K562 (cell line): ENCODE data around the gene PLXNA2. TPM values are rescaled to one million over a fixed set of nuclear protein-coding genes. Genes with fewer than 3 reads are reported as not detected.
A peak's percentile ranks its signal among the peaks of the same experiment; 100 is the strongest.

ENCODE experiments used
- ATAC-seq: fragments of 200-7000 bp; cut with Tn5 transposase; 3 replicates; pipeline ENCODE4 v1.9.1; 2020; ENCODE audit warnings: moderate library complexity
- BruUV-seq: library from RNA; stranded (reverse); fragments of 400-500 nt; replicated peaks from 2 replicates; lab custom pipeline; 2021; lab: Mats Ljungman, UMichigan
- CTCF ChIA-PET: fragments of 300-600 bp; formaldehyde crosslinking; extraction: SDS; loops from one replicate; lab custom pipeline; 2021; ENCODE audit warnings: low intra/inter-chr PET ratio; lab: Yijun Ruan, JAX
- POLR2A ChIA-PET: fragments of 300-600, 350-650 bp; sonication (Branson Sonifier 250); formaldehyde crosslinking; extraction: SDS; loops from one replicate; lab custom pipeline; 2021; ENCODE audit warnings: antibody characterized with exemption, inconsistent platforms; lab: Yijun Ruan, JAX
- DNase-seq, 4 experiments: peaks; one replicate each; pipeline versions ENCODE4 v3.0.0 to v3.0.0-alpha.2; 2011 to 2018; ENCODE audit warnings: low spot score in 3 of 4, mixed read lengths in 3 of 4; ENCODE audit errors: extremely low read depth in 1 of 4
- FAIRE-seq: peaks from 2 replicates; lab custom pipeline; 2011; peaks lifted over from hg19 to GRCh38; lab: Jason Lieb, UNC
- H2AFZ ChIP-seq: 2 replicates; pipeline ENCODE4 v1.6.0; 2011; ENCODE audit warnings: low read depth, low read length, control low read depth, inconsistent platforms
- H3K27ac ChIP-seq: fragments of 200-600 bp; 3 replicates; pipeline ENCODE4 v1.8.0; 2011; ENCODE audit warnings: low read depth, mild to moderate bottlenecking, control low read depth, inconsistent platforms, low read length, moderate library complexity, mixed read lengths; ENCODE audit errors: extremely low read depth
- H3K27me3 ChIP-seq, 2 experiments: fragments of 300-600 bp in 1 of 2; 2 replicates in 1 of 2; 3 replicates in 1 of 2; pipeline versions ENCODE4 v1.6.0 to v1.8.0; 2011; ENCODE audit warnings: inconsistent platforms in 2 of 2, low read length in 2 of 2, mild to moderate bottlenecking in 1 of 2, mixed read lengths in 1 of 2, moderate library complexity in 1 of 2; ENCODE audit not compliant: control insufficient read depth in 2 of 2, insufficient read depth in 2 of 2
- H3K36me3 ChIP-seq: fragments of 300-600 bp; 3 replicates; pipeline ENCODE4 v1.8.0; 2011; ENCODE audit warnings: mild to moderate bottlenecking, low read length, inconsistent platforms; ENCODE audit not compliant: control insufficient read depth, insufficient read depth
- H3K4me1 ChIP-seq, 2 experiments: fragments of 200-600 bp in 1 of 2; replicated peaks in 1 of 2; 2 replicates in 1 of 2; 3 replicates in 1 of 2; pipeline versions ENCODE4 v1.5.1 to v1.8.0; 2011; ENCODE audit warnings: inconsistent platforms in 2 of 2, low read length in 2 of 2, mild to moderate bottlenecking in 1 of 2, mixed read lengths in 1 of 2, moderate library complexity in 1 of 2; ENCODE audit not compliant: control insufficient read depth in 2 of 2, insufficient read depth in 2 of 2
- H3K4me2 ChIP-seq: 2 replicates; pipeline ENCODE4 v1.6.1; 2011; ENCODE audit warnings: low read length, control low read depth, inconsistent platforms, mixed read lengths; ENCODE audit not compliant: insufficient read depth
- H3K4me3 ChIP-seq: fragments of 200-600 bp; sonication (generic), shearing (Covaris generic); 2 replicates; pipeline ENCODE4 v1.5.1; 2016; ENCODE audit warnings: control low read depth, inconsistent platforms
- H3K79me2 ChIP-seq: fragments of 200-600 bp; 3 replicates; pipeline ENCODE4 v1.8.0; 2011; ENCODE audit warnings: low read length, inconsistent platforms; ENCODE audit not compliant: control insufficient read depth, insufficient read depth
- H3K9ac ChIP-seq, 2 experiments: 2 replicates each; pipeline versions ENCODE4 v1.6.0 to v1.6.1; 2011; ENCODE audit warnings: low read depth in 2 of 2, low read length in 2 of 2, control low read depth in 1 of 2, inconsistent platforms in 1 of 2, mild to moderate bottlenecking in 1 of 2, mixed read lengths in 1 of 2; ENCODE audit not compliant: insufficient read depth in 1 of 2
- H3K9me1 ChIP-seq: one replicate; pipeline ENCODE4 v1.6.0; 2011; ENCODE audit warnings: inconsistent platforms, mild to moderate bottlenecking, low read length, moderate library complexity; ENCODE audit not compliant: control insufficient read depth, insufficient read depth
- H3K9me3 ChIP-seq: replicated peaks from 2 replicates; pipeline ENCODE4 v1.5.1; 2011; ENCODE audit warnings: low read depth, low read length, inconsistent platforms; ENCODE audit not compliant: control insufficient read depth, insufficient read depth
- H4K20me1 ChIP-seq: replicated peaks from 2 replicates; pipeline ENCODE4 v1.6.1; 2011; ENCODE audit warnings: low read length, inconsistent platforms, mixed read lengths; ENCODE audit not compliant: control insufficient read depth, insufficient read depth
- BRD9 ChIP-seq: fragments of 450-650 bp; IDR thresholded peaks from 2 replicates; pipeline ENCODE4 v1.6.1; 2018; ENCODE audit warnings: low read depth; ENCODE audit not compliant: partially characterized antibody
- FOXK2 ChIP-seq, 2 experiments: fragments of 450-650 bp; IDR thresholded peaks in 1 of 2; conservative IDR thresholded peaks in 1 of 2; 2 replicates each; pipeline ENCODE4 v1.6.1; 2016; ENCODE audit warnings: low read depth in 2 of 2, mild to moderate bottlenecking in 1 of 2
- GATAD2A ChIP-seq: fragments of 450-650 bp; IDR thresholded peaks from 2 replicates; pipeline ENCODE4 v1.6.1; 2017
- HDGF ChIP-seq: fragments of 450-650 bp; IDR thresholded peaks from 2 replicates; pipeline ENCODE4 v1.6.1; 2016
- HMG20B ChIP-seq: fragments of 250-450 bp; sonication (Bioruptor Pico); IDR thresholded peaks from 2 replicates; pipeline ENCODE4 v1.5.0; 2021; ENCODE audit warnings: mild to moderate bottlenecking
- JUND ChIP-seq, 2 experiments: IDR thresholded peaks; 2 replicates in 1 of 2; 3 replicates in 1 of 2; pipeline ENCODE4 v1.6.1; 2011; ENCODE audit warnings: borderline replicate concordance in 2 of 2, low read depth in 2 of 2, low read length in 2 of 2, improper control_type of control experiment in 1 of 2, missing biosample characterization in 1 of 2, missing genetic modification characterization in 1 of 2, missing genetic modification reagents in 1 of 2
- RFX7 ChIP-seq: fragments of 250-450 bp; sonication (Bioruptor Pico); IDR thresholded peaks from 2 replicates; pipeline ENCODE4 v1.5.1; 2021; ENCODE audit warnings: mild to moderate bottlenecking
- STAT5A ChIP-seq: IDR thresholded peaks from 2 replicates; pipeline ENCODE4 v1.6.1; 2012; ENCODE audit warnings: low read length, inconsistent platforms, borderline replicate concordance
- ZNF133 ChIP-seq: fragments of 250-450 bp; sonication (Bioruptor Pico); IDR thresholded peaks from 2 replicates; pipeline ENCODE4 v1.4.0; 2020; ENCODE audit warnings: mild to moderate bottlenecking
- ZNF354B ChIP-seq: fragments of 250-450 bp; sonication (Bioruptor Pico); IDR thresholded peaks from 2 replicates; pipeline ENCODE4 v1.4.0; 2020
- ZNF644 ChIP-seq: fragments of 200-800 bp; sonication (Bioruptor generic); IDR thresholded peaks from 2 replicates; pipeline ENCODE4 v1.6.1; 2016; ENCODE audit warnings: low read depth, missing genetic modification characterization, missing compliant biosample characterization
- WGBS: fragments of 100-300 bp; shearing (Covaris generic); methylation state at CpG from one replicate; pipeline ENCODE4 v1.1.6; 2016; ENCODE audit warnings: low coverage, mixed read lengths; ENCODE audit not compliant: insufficient coverage; ENCODE audit errors: missing lambda C conversion rate; 5-methylcytosine and 5-hydroxymethylcytosine counted together
- in situ Hi-C: fragments of 300-500 bp; cut with MboI; formaldehyde crosslinking; loops from 4 replicates; pipeline ENCODE4 v1.15.0; 2018; ENCODE audit warnings: inconsistent platforms, mixed read lengths
- intact Hi-C: fragments of 100-400 bp; cut with micrococcal nuclease; formaldehyde crosslinking; loops from 2 replicates; pipeline ENCODE4 v1.14.2; 2022
- polyA plus RNA-seq, 8 experiments: library from polyadenylated mRNA; depleted of rRNA in 4 of 8; stranded (reverse) in 5 of 8; unstranded in 3 of 8; fragments of >200 nt; fragmentation: Nextera tagmentation in 2 of 8; fragmentation: Illumina TruSeq in 1 of 8; extraction: Ambion mirVana in 2 of 8; extraction: Trizol in 1 of 8; gene quantifications; 2 replicates each; pipeline versions ENCODE4 v1.2.1 to v1.2.3, GENCODE V29; 2011 to 2014; ENCODE audit warnings: inconsistent platforms in 1 of 8, missing spikeins in 1 of 8
- total RNA-seq, 7 experiments: library from RNA; depleted of rRNA in 6 of 7; stranded (reverse); fragments of >200 nt in 6 of 7; fragmentation: Illumina TruSeq in 2 of 7; extraction: Trizol in 2 of 7; gene quantifications; 2 replicates each; pipeline versions ENCODE4 v1.2.1 to v1.2.3, GENCODE V29; 2011 to 2021; ENCODE audit warnings: low replicate concordance in 1 of 7
- TF ChIP-seq, protein P1 (sequence below): fragments of 250-450 bp; sonication (Bioruptor Pico); IDR thresholded peaks from 2 replicates; pipeline ENCODE4 v1.8.0; 2022; ENCODE audit warnings: moderate library complexity, mild to moderate bottlenecking, inconsistent platforms
- TF ChIP-seq, protein P2 (sequence below): fragments of 450-650 bp; IDR thresholded peaks from 2 replicates; pipeline ENCODE4 v1.6.1; 2018; ENCODE audit warnings: mild to moderate bottlenecking, low read depth; ENCODE audit not compliant: partially characterized antibody
- TF ChIP-seq, protein P3 (sequence below), 2 experiments: fragments of 200-800 bp in 1 of 2; sonication (Bioruptor generic) in 1 of 2; sonication (generic) in 1 of 2; formaldehyde crosslinking in 1 of 2; IDR thresholded peaks in 1 of 2; conservative IDR thresholded peaks in 1 of 2; 2 replicates each; pipeline versions ENCODE4 v1.5.0 to v1.6.1; 2016 to 2020; ENCODE audit warnings: missing compliant biosample characterization in 1 of 2, missing genetic modification characterization in 1 of 2, missing genetic modification reagents in 1 of 2
- TF ChIP-seq, protein P4 (sequence below): sonication (generic); formaldehyde crosslinking; IDR thresholded peaks from 2 replicates; pipeline ENCODE4 v1.9.0; 2022; ENCODE audit warnings: mild to moderate bottlenecking, missing genetic modification reagents

PLXNA2 gene
- total and polyA plus RNA-seq, 9 of the 15 experiments (the other 6 are each of a cell fraction or from before 2014, with no cell fraction given): 0.01 to 1.3 (median 0.32) TPM

DNA sequence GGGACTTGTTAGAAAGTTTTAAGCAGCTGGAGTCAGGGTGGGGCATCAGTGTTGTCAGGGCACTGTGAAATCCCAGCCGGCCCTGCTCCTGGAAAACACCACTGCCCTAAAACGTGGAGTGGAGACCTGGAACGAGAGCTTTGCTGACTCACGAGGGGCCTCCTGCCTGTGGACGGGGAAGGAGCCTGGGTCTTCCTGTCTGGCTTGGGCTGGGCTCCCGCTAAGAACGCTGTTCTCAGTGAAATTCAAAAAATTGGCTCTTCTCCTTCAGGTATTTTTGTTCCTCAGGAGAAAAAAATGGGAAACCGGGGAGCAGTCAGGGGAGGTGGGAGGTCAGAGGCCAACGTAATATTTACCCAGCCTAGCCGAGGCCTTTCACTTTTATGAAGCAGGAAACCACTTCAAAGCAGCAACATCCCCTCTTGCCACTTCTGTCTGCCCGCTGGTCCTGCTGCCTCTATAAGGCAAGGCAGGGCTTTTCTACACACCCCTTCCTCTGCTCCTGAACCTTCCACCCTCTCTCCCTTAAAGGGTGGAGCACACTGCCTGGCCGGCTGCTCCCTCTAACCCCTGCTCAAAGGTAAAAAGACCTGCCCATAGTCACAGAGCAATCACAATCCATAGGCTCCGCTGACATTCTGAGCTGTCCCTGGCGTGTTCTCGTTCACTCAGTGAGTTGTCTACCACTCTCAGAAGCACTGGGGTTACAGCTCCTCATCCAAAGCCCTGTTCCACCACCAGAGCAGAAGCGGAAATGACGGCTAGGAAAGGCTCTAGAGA, 8.0 kb downstream of the PLXNA2 start:
- DNase-seq: peak; percentile 73 to 82 (median 78)
- POLR2A ChIA-PET: interaction anchor here (0.5 to 2.5 kb wide), 6 partner anchors 9 to 409 kb away, joined by 3 to 17 read pairs (median 4); no protein-coding TSS in a partner anchor
- no peak for TF ChIP-seq ZNF133 (CRISPR knock-in tag)
- TF ChIP-seq, protein P1, sequence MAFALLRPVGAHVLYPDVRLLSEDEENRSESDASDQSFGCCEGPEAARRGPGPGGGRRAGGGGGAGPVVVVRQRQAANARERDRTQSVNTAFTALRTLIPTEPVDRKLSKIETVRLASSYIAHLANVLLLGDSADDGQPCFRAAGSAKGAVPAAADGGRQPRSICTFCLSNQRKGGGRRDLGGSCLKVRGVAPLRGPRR: no peak
- TF ChIP-seq FOXK2 (conservative IDR thresholded peaks at IDR 0.05 in 1 of 2, IDR thresholded peaks at IDR 0.05 in 1 of 2; ENCODE audit: low read depth in 2 of 2): no peak
- no peak for TF ChIP-seq ZNF354B (CRISPR knock-in tag)
- no peak for TF ChIP-seq JUND (IDR thresholded peaks at IDR 0.05; ENCODE audit: borderline replicate concordance, low read depth, low read length)
- no peak; the same call in 2 of the 3 replicates for TF ChIP-seq JUND (tag; IDR thresholded peaks at IDR 0.05; ENCODE audit: borderline replicate concordance, low read depth, low read length)
- TF ChIP-seq, protein P2, sequence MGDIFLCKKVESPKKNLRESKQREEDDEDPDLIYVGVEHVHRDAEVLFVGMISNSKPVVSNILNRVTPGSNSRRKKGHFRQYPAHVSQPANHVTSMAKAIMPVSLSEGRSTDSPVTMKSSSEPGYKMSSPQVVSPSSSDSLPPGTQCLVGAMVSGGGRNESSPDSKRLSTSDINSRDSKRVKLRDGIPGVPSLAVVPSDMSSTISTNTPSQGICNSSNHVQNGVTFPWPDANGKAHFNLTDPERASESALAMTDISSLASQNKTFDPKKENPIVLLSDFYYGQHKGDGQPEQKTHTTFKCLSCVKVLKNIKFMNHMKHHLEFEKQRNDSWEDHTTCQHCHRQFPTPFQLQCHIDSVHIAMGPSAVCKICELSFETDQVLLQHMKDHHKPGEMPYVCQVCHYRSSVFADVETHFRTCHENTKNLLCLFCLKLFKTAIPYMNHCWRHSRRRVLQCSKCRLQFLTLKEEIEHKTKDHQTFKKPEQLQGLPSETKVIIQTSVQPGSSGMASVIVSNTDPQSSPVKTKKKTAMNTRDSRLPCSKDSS: no peak
- peak; percentile 70; the same call in 1 of the 2 replicates for TF ChIP-seq ZNF644 (tag)
- no peak for TF ChIP-seq RFX7 (CRISPR knock-in tag)
- TF ChIP-seq HMG20B (CRISPR knock-in tag): no peak
- no peak for TF ChIP-seq BRD9
- TF ChIP-seq STAT5A: no peak
- TF ChIP-seq, protein P3, sequence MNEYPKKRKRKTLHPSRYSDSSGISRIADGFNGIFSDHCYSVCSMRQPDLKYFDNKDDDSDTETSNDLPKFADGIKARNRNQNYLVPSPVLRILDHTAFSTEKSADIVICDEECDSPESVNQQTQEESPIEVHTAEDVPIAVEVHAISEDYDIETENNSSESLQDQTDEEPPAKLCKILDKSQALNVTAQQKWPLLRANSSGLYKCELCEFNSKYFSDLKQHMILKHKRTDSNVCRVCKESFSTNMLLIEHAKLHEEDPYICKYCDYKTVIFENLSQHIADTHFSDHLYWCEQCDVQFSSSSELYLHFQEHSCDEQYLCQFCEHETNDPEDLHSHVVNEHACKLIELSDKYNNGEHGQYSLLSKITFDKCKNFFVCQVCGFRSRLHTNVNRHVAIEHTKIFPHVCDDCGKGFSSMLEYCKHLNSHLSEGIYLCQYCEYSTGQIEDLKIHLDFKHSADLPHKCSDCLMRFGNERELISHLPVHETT (CRISPR knock-in tag; conservative IDR thresholded peaks at IDR 0.05 in 1 of 2, IDR thresholded peaks at IDR 0.05 in 1 of 2): peak in 1 of 2 experiments; percentile 66; a peak in 1 of 4 replicates
- TF ChIP-seq, protein P4, sequence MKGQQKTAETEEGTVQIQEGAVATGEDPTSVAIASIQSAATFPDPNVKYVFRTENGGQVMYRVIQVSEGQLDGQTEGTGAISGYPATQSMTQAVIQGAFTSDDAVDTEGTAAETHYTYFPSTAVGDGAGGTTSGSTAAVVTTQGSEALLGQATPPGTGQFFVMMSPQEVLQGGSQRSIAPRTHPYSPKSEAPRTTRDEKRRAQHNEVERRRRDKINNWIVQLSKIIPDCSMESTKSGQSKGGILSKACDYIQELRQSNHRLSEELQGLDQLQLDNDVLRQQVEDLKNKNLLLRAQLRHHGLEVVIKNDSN: no peak
- TF ChIP-seq GATAD2A: no peak
- 0 out of 2 replicates have a peak, but pooled peaks have one; percentile 40 for TF ChIP-seq HDGF

More for the DNA sequence above, 8.0 kb downstream of the PLXNA2 start:
- CTCF ChIA-PET: interaction anchor here (0.6 kb wide), 1 partner anchor 1479 kb away, joined by 3 read pairs; no protein-coding TSS in a partner anchor
- Histone ChIP-seq H3K9ac (peak overlapping the region; percentile 51 to 87), H3K4me2 (peak overlapping the region; percentile 53), H3K27ac (peak overlapping the region; percentile 66), H3K4me1 (peaks cover 30 to 34% of the 10 kb centered on the region in 2 experiments; a peak in 4 of 5 replicates), H3K79me2 (no peaks in the 10 kb centered on the region), H3K4me3 (no peak overlapping the region), H3K36me3 (no peaks in the 10 kb centered on the region), H3K9me1 (no peaks in the 10 kb centered on the region), H4K20me1 (no peaks in the 10 kb centered on the region), H3K9me3 (no peaks in the 10 kb centered on the region), H3K27me3 (no peaks in the 10 kb centered on the region), H2AFZ (peak overlapping the region; percentile 93)
- in situ Hi-C loops (no loop called here), intact Hi-C loops (loop anchor here (10.0 kb wide), 1 partner anchor 331 kb away; no protein-coding TSS in a partner anchor)
- peak; percentile 70 for ATAC-seq
- 24% methylated on average over 17 of the region's 17 CpGs for WGBS
- FAIRE-seq: no peak
- BruUV-seq: no TSS peak
